ENCODE results near the gene PLAGL1. TPM values are rescaled to one million over a fixed set of nuclear protein-coding genes. Genes with fewer than 3 reads are reported as not detected.

Gene PLAGL1
- total RNA-seq, 1 donor from 2014 or later: 103 TPM

DNA sequence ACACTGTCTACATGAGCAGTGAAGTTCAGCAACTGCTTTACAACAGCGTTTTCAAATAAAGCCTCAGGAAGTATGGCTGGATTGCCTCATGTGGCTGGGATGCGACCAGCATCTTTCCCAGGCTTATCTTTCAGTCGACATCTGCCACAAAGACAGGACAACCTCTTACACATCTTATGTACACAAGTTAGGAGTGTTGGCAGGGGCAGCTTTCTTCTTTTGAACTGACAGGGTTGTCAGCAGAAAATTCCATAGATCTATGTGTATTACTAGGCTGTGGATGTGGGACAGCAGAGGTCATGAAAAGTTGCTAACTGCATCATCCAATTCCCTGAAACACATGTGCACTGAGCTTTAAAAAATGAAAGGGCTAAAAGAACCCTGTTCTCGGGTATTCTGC is 48.1 kb downstream of the PLAGL1 start:
- Mint-ChIP-seq H3K4me1 (ENCODE audit: unreplicated experiment) (peaks cover 17% of the 10 kb centered on the region), H3K4me3 (ENCODE audit: unreplicated experiment) (no peak overlapping the region), H3K36me3 (ENCODE audit: unreplicated experiment) (peaks cover 32% of the 10 kb centered on the region), H3K27ac (ENCODE audit: unreplicated experiment) (no peak overlapping the region), H3K9me3 (ENCODE audit: unreplicated experiment) (no peaks in the 10 kb centered on the region), H3K27me3 (ENCODE audit: unreplicated experiment) (peaks cover 11% of the 10 kb centered on the region)
- TF ChIP-seq, protein P1, sequence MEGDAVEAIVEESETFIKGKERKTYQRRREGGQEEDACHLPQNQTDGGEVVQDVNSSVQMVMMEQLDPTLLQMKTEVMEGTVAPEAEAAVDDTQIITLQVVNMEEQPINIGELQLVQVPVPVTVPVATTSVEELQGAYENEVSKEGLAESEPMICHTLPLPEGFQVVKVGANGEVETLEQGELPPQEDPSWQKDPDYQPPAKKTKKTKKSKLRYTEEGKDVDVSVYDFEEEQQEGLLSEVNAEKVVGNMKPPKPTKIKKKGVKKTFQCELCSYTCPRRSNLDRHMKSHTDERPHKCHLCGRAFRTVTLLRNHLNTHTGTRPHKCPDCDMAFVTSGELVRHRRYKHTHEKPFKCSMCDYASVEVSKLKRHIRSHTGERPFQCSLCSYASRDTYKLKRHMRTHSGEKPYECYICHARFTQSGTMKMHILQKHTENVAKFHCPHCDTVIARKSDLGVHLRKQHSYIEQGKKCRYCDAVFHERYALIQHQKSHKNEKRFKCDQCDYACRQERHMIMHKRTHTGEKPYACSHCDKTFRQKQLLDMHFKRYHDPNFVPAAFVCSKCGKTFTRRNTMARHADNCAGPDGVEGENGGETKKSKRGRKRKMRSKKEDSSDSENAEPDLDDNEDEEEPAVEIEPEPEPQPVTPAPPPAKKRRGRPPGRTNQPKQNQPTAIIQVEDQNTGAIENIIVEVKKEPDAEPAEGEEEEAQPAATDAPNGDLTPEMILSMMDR (IDR thresholded peaks at IDR 0.05): no peak
- DNase-seq (ENCODE audit: extremely low spot score, unreplicated experiment): no peak

DNA sequence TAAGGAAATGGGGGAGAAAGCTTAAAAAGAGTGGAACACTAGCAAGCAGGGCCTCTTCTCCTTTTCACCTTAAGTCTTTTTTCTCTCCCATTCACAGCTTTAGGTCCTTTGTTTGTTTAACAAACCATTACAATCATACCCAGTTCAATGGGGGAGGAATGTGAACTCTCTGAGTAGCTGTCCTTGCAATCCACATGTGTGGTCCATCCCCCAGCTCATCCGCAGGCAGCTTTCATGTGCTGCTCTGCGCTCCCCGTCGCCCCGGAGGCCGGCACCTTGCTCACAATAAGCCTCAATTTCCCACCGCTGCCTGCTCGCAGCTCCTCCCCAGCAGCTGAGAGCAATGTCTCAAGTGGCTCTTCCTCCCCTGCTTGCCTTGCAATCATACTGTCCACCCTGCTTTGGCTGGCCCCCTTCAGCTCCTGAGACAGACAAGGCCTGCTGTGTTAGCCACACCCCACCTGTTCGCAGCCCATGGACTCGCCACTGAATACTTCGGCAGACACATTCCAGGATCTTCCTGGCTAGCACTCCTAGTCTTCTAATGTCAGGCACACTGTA is 49.1 kb downstream of the PLAGL1 start:
- Mint-ChIP-seq H3K27me3 (ENCODE audit: unreplicated experiment) (peaks cover 11% of the 10 kb centered on the region), H3K4me3 (ENCODE audit: unreplicated experiment) (no peak overlapping the region), H3K27ac (ENCODE audit: unreplicated experiment) (no peak overlapping the region), H3K36me3 (ENCODE audit: unreplicated experiment) (peaks cover 30% of the 10 kb centered on the region), H3K4me1 (ENCODE audit: unreplicated experiment) (peaks cover 16% of the 10 kb centered on the region), H3K9me3 (ENCODE audit: unreplicated experiment) (no peaks in the 10 kb centered on the region)
- TF ChIP-seq, protein P1 (IDR thresholded peaks at IDR 0.05): no peak
- DNase-seq (ENCODE audit: extremely low spot score, unreplicated experiment): no peak

DNA sequence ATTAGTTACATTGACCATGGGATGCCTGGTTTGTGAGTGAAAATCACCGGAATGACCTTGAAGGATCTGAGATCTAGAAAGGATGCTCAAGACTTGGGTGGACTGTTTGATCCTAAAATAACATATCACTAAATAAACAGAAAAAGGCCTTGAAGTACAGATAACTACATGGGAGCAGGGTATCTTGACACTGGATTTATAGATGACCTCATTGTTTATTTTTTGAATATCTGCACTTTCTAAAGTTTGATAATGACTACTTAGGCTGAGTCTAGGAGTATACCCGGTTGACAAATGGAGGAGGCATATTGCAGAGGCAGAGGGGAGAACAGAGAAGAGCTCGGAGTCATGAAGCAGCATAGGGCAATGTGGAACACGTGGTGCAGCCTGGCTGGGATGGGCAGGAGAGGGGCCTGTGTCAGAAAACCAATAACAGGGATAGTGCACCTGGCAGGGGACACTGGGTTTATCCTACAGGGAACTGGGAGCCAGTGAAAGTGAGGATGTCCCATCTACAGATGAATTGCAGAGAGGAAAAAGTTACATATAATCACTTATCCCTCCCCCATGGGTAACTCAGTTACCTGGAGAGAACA is 50.3 kb downstream of the PLAGL1 start:
- Mint-ChIP-seq H3K9me3 (ENCODE audit: unreplicated experiment) (no peaks in the 10 kb centered on the region), H3K27me3 (ENCODE audit: unreplicated experiment) (peaks cover 11% of the 10 kb centered on the region), H3K4me3 (ENCODE audit: unreplicated experiment) (no peak overlapping the region), H3K27ac (ENCODE audit: unreplicated experiment) (no peak overlapping the region), H3K4me1 (ENCODE audit: unreplicated experiment) (peaks cover 15% of the 10 kb centered on the region), H3K36me3 (ENCODE audit: unreplicated experiment) (peaks cover 21% of the 10 kb centered on the region)
- TF ChIP-seq, protein P1 (IDR thresholded peaks at IDR 0.05): no peak
- no peak for DNase-seq (ENCODE audit: extremely low spot score, unreplicated experiment)

DNA sequence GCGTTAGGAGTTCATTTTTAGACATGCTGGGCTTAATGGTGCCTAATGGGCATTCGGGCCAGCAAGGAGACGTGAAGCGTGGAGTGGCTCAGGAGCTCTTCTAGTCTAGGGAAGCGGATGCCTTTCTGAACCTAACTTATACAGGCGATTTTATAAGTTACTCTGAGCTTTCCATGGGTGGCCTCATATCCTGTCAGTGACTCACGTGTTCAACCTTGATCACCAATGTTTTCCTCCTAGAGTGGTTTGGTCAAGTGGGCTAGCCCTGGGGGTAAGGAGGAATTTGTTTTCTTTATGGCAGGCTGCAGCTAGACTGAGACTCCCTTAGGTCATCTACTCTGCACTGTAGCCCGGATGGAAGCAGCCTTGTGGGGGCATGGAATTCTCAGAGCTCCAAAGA is 52.1 kb downstream of the PLAGL1 start:
- peaks cover 6% of the 10 kb centered on the region for H3K4me1 Mint-ChIP-seq (ENCODE audit: unreplicated experiment)
- peaks cover 8% of the 10 kb centered on the region for H3K27me3 Mint-ChIP-seq (ENCODE audit: unreplicated experiment)
- no peak overlapping the region for H3K27ac Mint-ChIP-seq (ENCODE audit: unreplicated experiment)
- H3K36me3 Mint-ChIP-seq (ENCODE audit: unreplicated experiment): peaks cover 19% of the 10 kb centered on the region
- no peaks in the 10 kb centered on the region for H3K9me3 Mint-ChIP-seq (ENCODE audit: unreplicated experiment)
- TF ChIP-seq, protein P1 (IDR thresholded peaks at IDR 0.05): no peak
- DNase-seq (ENCODE audit: extremely low spot score, unreplicated experiment): no peak
- H3K4me3 Mint-ChIP-seq (ENCODE audit: unreplicated experiment): no peak overlapping the region

DNA sequence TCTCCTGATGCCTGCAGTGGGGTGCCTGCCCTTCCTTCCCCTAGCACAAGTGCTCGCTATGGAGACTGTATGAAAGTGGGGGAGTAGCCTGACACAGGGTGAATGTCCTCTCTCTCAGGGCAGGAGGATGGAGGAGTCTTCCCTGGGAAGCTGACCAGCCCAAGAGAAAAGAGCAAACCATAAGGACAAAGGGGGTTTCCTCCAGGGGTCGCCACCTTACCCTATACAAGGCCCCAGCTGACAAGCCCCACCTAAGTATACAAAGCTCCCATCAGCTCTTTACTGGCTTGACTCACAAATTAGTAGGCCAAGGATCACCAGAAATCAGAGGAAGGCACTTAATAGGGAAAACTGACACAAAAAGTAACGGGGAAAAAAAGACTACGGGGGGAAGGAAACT is 54.1 kb downstream of the PLAGL1 start:
- Mint-ChIP-seq H3K4me3 (ENCODE audit: unreplicated experiment) (no peak overlapping the region), H3K4me1 (ENCODE audit: unreplicated experiment) (peaks cover 4% of the 10 kb centered on the region), H3K36me3 (ENCODE audit: unreplicated experiment) (peaks cover 22% of the 10 kb centered on the region), H3K27me3 (ENCODE audit: unreplicated experiment) (peaks cover 1% of the 10 kb centered on the region), H3K9me3 (ENCODE audit: unreplicated experiment) (no peaks in the 10 kb centered on the region), H3K27ac (ENCODE audit: unreplicated experiment) (no peak overlapping the region)
- DNase-seq (ENCODE audit: extremely low spot score, unreplicated experiment): no peak
- TF ChIP-seq, protein P1 (IDR thresholded peaks at IDR 0.05): no peak
